Activated naive CD4-positive, alpha-beta T cell treated with anti-CD3 and anti-CD28 coated beads, Interleukin-2, amount 10 ng/mL, durations not matched to agents 7 days and 5 days (primary cell): Measurements from ENCODE around the gene HYAL2.

Source experiments
- CTCF ChIA-PET: fragments of 350-600 bp; sonication (Branson Sonifier 250); formaldehyde crosslinking; loops from one replicate; lab custom pipeline; 2021; ENCODE audit warnings: antibody characterized with exemption; lab: Charles Lee
- DNase-seq: peaks from one replicate; pipeline ENCODE4 v3.0.0-alpha.2; 2020
- H3K27ac Mint-ChIP-seq: one replicate; pipeline ENCODE4 v1.8.0; 2021; ENCODE audit warnings: mild to moderate bottlenecking, moderate library complexity, mixed read lengths
- H3K27me3 Mint-ChIP-seq: one replicate; pipeline ENCODE4 v1.8.0; 2021; ENCODE audit warnings: mild to moderate bottlenecking, mixed read lengths
- H3K36me3 Mint-ChIP-seq: one replicate; pipeline ENCODE4 v1.8.0; 2021; ENCODE audit warnings: mixed read lengths
- H3K4me1 Mint-ChIP-seq: one replicate; pipeline ENCODE4 v1.8.0; 2021; ENCODE audit warnings: mixed read lengths
- H3K4me3 Mint-ChIP-seq: one replicate; pipeline ENCODE4 v1.8.0; 2021; ENCODE audit warnings: mild to moderate bottlenecking, moderate library complexity, mixed read lengths
- H3K9me3 Mint-ChIP-seq: one replicate; pipeline ENCODE4 v1.8.0; 2021; ENCODE audit warnings: mixed read lengths

HYAL2 gene

DNA sequence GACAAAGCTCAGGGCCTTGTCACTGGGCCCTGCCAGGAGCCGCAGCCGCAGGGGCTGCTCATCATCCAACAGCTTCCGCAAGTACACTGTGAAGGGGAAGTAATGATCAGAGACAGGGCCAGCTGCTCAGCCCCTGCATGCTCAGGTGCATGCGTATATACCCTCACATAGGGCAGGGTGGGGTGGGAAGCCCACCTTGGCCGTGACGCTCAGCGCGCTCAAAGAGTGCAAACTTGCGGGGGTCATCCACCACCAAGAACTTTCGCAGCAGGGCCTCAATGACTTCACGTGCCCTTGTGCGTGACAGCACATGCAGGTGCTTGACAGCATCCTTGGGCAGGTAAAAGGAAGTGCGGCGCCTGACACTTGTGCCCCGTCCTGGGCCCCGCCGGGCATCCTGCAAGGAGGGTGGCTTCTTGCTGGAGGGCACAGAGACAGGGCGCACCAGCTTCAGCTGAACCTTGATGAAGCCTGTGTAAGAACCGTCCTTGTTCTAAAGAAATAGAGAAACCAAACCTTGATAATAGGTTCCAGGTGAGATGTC, 8.9 kb upstream of the HYAL2 start:
- H3K27ac Mint-ChIP-seq: no peak overlapping the region
- no peaks in the 10 kb centered on the region for H3K27me3 Mint-ChIP-seq
- DNase-seq: no peak
- no peak overlapping the region for H3K4me3 Mint-ChIP-seq
- H3K36me3 Mint-ChIP-seq: peaks cover 58% of the 10 kb centered on the region
- H3K4me1 Mint-ChIP-seq: peaks cover 58% of the 10 kb centered on the region
- CTCF ChIA-PET: no interaction called here
- no peaks in the 10 kb centered on the region for H3K9me3 Mint-ChIP-seq

DNA sequence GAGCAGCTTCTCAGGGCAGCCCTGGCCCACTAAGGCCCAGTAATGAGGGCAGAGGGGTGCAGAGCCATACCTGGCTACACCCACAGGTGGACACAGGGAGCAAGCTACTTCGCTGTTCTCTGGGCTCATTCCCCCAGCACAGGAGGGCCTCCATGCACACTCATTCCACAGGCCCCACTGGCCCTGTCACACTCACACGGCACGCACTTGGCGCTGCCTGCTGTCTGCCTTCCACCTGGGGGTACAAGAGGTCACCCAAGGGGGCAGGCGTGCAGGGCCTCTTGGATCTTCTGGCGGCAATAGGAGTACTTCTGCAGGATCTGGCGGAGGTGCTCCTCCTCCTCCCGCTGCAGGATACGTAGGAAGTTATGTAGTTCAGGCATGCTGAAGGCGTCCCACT, 7.8 kb upstream of the HYAL2 start:
- H3K4me3 Mint-ChIP-seq: no peak overlapping the region
- CTCF ChIA-PET: interaction anchor here (0.9 kb wide), 1 partner anchor 9 kb away, joined by 4 read pairs; no protein-coding TSS in a partner anchor
- no peak overlapping the region for H3K27ac Mint-ChIP-seq
- H3K4me1 Mint-ChIP-seq: peaks cover 50% of the 10 kb centered on the region
- no peaks in the 10 kb centered on the region for H3K27me3 Mint-ChIP-seq
- peaks cover 48% of the 10 kb centered on the region for H3K36me3 Mint-ChIP-seq
- no peaks in the 10 kb centered on the region for H3K9me3 Mint-ChIP-seq
- DNase-seq: no peak

DNA sequence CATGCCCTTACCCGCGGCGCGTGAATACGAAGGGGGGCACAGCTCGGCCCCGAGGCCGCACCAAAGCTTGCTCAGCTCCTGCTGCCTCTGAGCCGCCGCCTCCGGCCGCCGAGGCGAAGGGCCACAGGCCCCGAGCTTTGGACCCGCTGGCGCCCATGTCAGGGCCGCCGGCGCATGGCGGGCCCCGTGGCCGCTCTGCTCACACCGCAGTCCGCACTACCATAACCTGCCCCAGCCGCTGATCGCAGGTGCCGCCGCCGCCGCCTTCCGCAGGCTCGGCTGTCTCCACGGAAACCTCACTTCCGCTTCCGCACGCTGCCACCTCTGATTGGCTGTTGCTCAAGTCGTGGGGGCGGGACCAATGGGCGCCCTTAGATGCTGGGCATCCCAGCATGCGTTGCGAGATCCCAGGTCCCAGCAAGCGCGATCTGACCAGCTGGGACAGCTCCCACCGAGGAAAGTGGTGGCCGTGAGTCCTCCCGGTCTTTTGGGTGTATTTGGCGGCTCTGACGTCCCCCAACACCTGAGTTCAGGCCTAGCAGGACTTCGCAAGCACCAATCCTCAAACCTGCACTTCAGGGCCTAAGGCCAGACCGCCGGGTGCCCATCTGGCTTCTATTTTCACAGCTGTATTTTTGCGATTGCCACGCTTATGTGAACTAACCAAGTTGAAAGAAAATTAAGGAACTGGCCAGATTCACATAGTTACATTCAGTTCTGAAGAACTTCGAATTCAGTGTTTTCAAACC, 5.6 kb upstream of the HYAL2 start, which contains the start of gene TUSC2:
TUSC2 (minus strand) TSS at position 281 of the 749 bp plus-strand sequence; CDS start at position 157, 124 bp downstream.
- H3K36me3 Mint-ChIP-seq: peaks cover 35% of the 10 kb centered on the region
- peak within 1 kb of the TSS; percentile 93 for H3K4me3 Mint-ChIP-seq
- H3K9me3 Mint-ChIP-seq: no peaks in the 10 kb centered on the region
- peak; percentile 97 for DNase-seq
- no peaks in the 10 kb centered on the region for H3K27me3 Mint-ChIP-seq
- CTCF ChIA-PET: interaction anchor here (0.9 to 2.4 kb wide), 5 partner anchors 9 to 133 kb away, joined by 3 to 8 read pairs (median 3); partner anchors contain the start of gene HYAL1
- H3K27ac Mint-ChIP-seq: peak within 1 kb of the TSS; percentile 89
- peaks cover 36% of the 10 kb centered on the region for H3K4me1 Mint-ChIP-seq

DNA sequence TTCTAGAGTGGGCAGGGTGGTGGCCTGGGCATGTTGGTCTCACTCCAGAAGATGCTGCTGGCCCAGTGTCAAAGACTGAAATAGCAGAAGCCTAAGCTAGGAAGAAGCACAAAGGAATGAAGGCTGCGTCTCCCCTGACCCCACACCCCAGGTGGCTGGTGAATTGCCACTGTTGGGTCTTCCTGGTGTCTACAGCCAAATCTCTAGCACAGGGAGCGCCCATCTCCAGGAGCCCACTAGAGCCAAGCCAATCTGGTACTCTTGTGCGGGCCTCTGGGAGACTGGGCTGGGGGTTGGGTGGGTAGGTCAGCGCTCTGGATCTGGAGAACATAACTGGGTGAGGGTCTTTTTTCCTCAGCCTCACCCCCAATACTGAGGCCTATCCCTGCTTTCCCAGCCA, 4.6 kb upstream of the HYAL2 start:
- Mint-ChIP-seq H3K4me1 (peaks cover 31% of the 10 kb centered on the region), H3K4me3 (peak overlapping the region; percentile 93), H3K27ac (peak overlapping the region; percentile 52), H3K36me3 (peaks cover 28% of the 10 kb centered on the region), H3K27me3 (no peaks in the 10 kb centered on the region), H3K9me3 (no peaks in the 10 kb centered on the region)
- no peak for DNase-seq
- CTCF ChIA-PET: interaction anchor here (1.1 kb wide), 1 partner anchor 24 kb away, joined by 3 read pairs; the partner anchor contains the start of gene HYAL1

DNA sequence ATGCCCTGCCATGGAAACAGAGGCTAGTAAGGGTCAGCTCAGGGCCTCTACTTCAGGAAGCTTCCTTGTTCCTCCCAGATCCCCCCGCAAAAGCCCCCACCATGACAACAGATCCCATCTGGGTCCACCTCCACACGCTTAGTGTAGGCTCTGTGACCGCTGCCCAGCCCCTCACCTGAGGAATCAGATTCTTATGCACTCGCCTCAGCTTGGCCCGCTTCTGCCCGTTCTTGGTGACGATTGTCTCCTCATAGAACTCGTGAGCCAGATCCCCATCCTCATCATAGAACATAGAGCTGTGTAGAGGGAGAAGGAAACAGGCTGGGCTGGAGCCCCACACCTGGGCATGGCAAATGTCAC, 3.6 kb upstream of the HYAL2 start:
- no peak overlapping the region for H3K27ac Mint-ChIP-seq
- peaks cover 22% of the 10 kb centered on the region for H3K36me3 Mint-ChIP-seq
- no peak for DNase-seq
- CTCF ChIA-PET: no interaction called here
- H3K27me3 Mint-ChIP-seq: no peaks in the 10 kb centered on the region
- peaks cover 29% of the 10 kb centered on the region for H3K4me1 Mint-ChIP-seq
- H3K4me3 Mint-ChIP-seq: peak overlapping the region; percentile 93
- no peaks in the 10 kb centered on the region for H3K9me3 Mint-ChIP-seq

DNA sequence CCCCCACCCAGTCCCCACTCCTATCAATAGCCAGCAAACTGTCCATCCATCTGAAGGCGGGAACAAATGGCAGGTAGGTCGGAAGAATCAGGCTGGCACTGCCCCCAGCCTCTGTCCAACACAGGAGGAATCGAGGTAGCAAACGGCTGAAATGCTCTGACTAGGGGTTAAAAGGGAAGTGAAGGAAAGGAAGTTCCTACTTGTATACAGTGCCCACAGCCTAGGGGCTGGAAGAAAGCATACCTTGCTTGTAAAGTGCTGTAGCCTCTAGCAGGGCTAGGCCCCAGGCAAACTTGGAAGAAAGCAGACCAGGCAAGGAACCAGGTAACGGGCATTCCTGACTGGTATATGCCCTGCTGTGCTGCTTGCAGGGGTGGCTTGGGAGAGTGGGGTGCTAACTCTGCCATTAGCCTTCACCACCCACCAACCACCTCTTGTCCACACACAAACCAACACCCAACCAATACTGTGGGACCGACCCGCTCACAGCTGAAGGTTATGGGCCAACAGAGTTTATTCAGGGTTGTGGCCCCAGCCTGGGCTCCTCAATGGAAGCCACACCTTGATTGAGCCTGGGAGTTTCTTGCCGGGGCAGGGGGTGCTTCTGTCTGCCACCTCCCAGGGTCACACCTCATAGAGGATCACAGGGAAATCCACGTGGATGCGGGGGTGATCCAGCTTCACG, 3.1 kb upstream of the HYAL2 start:
- no peak for DNase-seq
- H3K36me3 Mint-ChIP-seq: peaks cover 17% of the 10 kb centered on the region
- CTCF ChIA-PET: interaction anchor here (1.4 to 3.5 kb wide), 4 partner anchors 11 to 51 kb away, joined by 3 to 15 read pairs (median 14); partner anchors contain the start of genes CYB561D2 and NPRL2
- no peaks in the 10 kb centered on the region for H3K27me3 Mint-ChIP-seq
- peak overlapping the region; percentile 93 for H3K4me3 Mint-ChIP-seq
- peaks cover 30% of the 10 kb centered on the region for H3K4me1 Mint-ChIP-seq
- no peaks in the 10 kb centered on the region for H3K9me3 Mint-ChIP-seq
- H3K27ac Mint-ChIP-seq: no peak overlapping the region

DNA sequence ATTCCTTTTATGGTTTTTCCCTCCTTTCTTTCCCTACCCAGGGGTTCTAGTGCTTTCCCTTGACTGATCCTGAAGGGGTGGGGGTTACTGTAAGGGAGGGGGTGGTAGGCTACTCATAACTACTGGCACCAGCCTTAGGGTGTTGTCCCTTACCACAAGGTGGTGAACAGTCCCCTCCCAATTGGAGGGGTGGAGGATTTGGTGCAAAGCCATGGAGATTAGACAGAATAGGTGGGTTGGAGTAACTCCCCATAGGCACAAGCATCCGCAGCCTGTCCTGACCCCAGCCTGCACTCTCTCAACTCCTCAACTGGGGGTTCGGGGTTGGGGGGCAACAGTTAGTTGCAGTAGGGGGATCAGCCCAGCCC, 2.6 kb upstream of the HYAL2 start:
- H3K27ac Mint-ChIP-seq: no peak overlapping the region
- peaks cover 33% of the 10 kb centered on the region for H3K4me1 Mint-ChIP-seq

DNA sequence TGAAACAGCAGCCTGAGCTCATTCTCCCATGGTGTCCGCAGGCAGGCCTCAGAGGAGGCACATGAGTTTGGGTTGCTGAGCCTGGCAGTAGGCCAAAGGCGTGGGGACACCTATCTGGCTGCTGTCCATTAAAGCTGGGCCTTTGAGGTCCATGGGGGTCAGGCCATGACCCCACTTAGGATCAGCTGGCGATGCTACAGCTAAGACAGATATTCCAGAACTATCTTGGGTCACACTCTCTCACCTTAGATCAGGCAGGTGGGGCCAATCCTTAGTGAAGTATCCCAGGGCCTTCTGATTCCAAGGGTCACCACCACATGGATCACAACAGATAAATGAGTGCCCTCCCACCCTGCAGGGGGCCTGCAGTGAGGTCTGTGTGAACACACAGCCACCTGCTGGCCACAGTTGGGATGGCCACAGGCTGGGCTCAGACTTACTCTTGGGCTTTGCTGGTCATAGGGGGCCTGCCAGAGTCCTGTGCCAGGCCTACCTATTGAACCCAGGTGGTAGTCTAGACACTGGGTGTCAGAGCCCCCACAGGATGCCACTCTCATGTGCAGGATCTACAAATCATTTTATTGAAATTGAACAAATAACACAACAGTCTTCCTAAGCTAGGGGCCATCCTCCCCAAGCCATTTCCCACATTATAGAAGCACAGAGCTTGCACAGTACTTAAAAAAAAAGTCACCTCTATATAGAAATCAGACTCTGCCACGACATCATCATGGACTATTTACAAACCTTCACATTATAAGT, 2.0 kb upstream of the HYAL2 start:
- no peaks in the 10 kb centered on the region for H3K27me3 Mint-ChIP-seq
- CTCF ChIA-PET: interaction anchor here (0.8 to 3.5 kb wide), 19 partner anchors 10 to 133 kb away, joined by 3 to 40 read pairs (median 5); partner anchors contain the start of genes CYB561D2, GNAT1, HYAL1 and HYAL3
- H3K4me3 Mint-ChIP-seq: peak overlapping the region; percentile 2
- peak; percentile 78 for DNase-seq
- H3K4me1 Mint-ChIP-seq: peaks cover 38% of the 10 kb centered on the region
- H3K9me3 Mint-ChIP-seq: no peaks in the 10 kb centered on the region
- peaks cover 7% of the 10 kb centered on the region for H3K36me3 Mint-ChIP-seq
- H3K27ac Mint-ChIP-seq: no peak overlapping the region

More for the DNA sequence above, 2.6 kb upstream of the HYAL2 start:
- CTCF ChIA-PET: interaction anchor here (1.0 to 3.5 kb wide), 11 partner anchors 10 to 134 kb away, joined by 3 to 40 read pairs (median 8); partner anchors contain the start of genes CYB561D2, GNAT1, HYAL3 and NAA80
- no peak for DNase-seq
- no peaks in the 10 kb centered on the region for H3K27me3 Mint-ChIP-seq
- H3K4me3 Mint-ChIP-seq: no peak overlapping the region
- no peaks in the 10 kb centered on the region for H3K9me3 Mint-ChIP-seq
- H3K36me3 Mint-ChIP-seq: peaks cover 13% of the 10 kb centered on the region

DNA sequence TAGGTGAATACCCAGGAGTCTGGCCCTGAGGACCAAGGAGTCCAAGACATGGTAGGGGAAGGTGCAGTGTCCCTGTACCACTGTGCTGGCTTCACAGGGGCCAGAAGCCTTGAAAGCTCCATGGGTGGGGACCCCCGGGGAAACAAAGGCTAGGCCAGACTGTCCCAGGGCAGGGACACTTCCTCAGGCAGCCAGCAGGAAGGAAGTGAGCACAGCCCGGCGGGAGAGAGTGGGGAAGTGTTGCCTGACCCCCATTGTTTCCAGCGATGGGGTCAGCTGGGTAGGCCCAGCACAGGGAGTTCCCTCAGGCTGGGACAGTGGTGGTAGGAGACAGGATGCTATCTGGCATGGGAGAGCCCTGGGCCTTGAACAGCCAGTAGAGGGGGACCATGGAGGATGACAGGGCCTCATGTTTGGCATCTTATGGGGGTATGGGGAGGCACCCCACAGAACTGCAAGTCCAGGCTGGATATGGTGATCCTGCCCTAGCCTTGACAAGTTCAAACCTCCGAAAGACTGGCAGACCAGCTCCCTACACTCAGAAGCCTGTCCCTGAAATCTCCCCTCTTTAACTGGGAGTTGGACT, 1.2 kb upstream of the HYAL2 start:
- no peak overlapping the region for H3K4me3 Mint-ChIP-seq
- H3K36me3 Mint-ChIP-seq: peaks cover 5% of the 10 kb centered on the region
- DNase-seq: no peak
- no peak overlapping the region for H3K27ac Mint-ChIP-seq
- CTCF ChIA-PET: interaction anchor here (0.8 to 3.5 kb wide), 19 partner anchors 8 to 132 kb away, joined by 3 to 40 read pairs (median 5); partner anchors contain the start of genes CYB561D2, GNAT1, HYAL1 and HYAL3
- H3K27me3 Mint-ChIP-seq: no peaks in the 10 kb centered on the region
- peaks cover 44% of the 10 kb centered on the region for H3K4me1 Mint-ChIP-seq
- no peaks in the 10 kb centered on the region for H3K9me3 Mint-ChIP-seq

DNA sequence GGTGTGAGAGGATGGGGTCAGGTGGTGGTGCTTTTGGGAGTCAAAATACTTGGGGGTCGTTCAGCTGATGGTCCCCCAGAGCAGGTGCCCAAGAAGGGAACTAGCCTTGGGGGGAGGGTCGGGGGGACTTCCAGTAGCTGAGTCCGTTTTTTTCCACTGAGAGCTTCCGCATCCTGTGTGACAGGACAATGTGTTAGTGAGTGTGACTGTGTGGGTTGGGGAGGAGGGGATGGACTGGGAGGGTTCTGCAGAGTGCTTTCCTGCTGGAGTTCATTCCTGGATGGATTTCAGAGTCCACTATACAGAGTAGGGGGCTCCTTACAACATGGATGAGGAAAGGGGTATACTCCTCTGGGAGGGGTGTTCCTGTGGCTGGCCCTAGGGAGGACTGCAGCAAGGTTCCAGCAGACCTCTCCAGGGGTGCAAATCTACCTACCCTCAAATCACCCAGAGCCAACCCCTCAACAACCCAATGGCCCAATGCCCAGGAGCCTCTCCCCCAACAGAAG, 601 bp upstream of the HYAL2 start:
- CTCF ChIA-PET: interaction anchor here (1.0 to 3.5 kb wide), 6 partner anchors 9 to 51 kb away, joined by 3 to 40 read pairs (median 10); partner anchors contain the start of genes HYAL3 and NAA80
- Mint-ChIP-seq H3K27me3 (no peaks in the 10 kb centered on the region), H3K9me3 (no peaks in the 10 kb centered on the region), H3K36me3 (peaks cover 5% of the 10 kb centered on the region), H3K4me3 (peak overlapping the region; percentile 33), H3K4me1 (peaks cover 44% of the 10 kb centered on the region), H3K27ac (peak overlapping the region; percentile 19)
- DNase-seq: no peak

DNA sequence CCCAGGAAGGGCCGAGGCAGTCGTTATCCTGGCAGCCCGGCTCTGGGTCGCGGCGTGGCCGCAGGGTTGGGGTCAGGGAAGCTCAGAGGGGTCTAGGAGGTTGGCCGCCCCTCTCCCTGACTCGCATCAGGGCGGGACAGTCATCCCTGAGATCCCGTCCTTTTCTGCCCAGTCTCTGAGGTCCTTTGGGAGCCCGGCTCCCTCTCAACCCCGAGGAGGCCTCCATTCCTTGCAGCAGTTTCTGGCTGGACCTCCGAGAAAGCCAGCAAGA, 495 bp downstream of the HYAL2 start:
- Mint-ChIP-seq H3K4me1 (peaks cover 44% of the 10 kb centered on the region), H3K27ac (no peak overlapping the region), H3K9me3 (no peaks in the 10 kb centered on the region), H3K36me3 (peaks cover 5% of the 10 kb centered on the region), H3K4me3 (peak overlapping the region; percentile 72), H3K27me3 (no peaks in the 10 kb centered on the region)
- CTCF ChIA-PET: interaction anchor here (1.3 to 3.5 kb wide), 4 partner anchors 8 to 31 kb away, joined by 3 to 15 read pairs (median 6); partner anchors contain the start of genes HYAL3 and NAA80
- no peak for DNase-seq

DNA sequence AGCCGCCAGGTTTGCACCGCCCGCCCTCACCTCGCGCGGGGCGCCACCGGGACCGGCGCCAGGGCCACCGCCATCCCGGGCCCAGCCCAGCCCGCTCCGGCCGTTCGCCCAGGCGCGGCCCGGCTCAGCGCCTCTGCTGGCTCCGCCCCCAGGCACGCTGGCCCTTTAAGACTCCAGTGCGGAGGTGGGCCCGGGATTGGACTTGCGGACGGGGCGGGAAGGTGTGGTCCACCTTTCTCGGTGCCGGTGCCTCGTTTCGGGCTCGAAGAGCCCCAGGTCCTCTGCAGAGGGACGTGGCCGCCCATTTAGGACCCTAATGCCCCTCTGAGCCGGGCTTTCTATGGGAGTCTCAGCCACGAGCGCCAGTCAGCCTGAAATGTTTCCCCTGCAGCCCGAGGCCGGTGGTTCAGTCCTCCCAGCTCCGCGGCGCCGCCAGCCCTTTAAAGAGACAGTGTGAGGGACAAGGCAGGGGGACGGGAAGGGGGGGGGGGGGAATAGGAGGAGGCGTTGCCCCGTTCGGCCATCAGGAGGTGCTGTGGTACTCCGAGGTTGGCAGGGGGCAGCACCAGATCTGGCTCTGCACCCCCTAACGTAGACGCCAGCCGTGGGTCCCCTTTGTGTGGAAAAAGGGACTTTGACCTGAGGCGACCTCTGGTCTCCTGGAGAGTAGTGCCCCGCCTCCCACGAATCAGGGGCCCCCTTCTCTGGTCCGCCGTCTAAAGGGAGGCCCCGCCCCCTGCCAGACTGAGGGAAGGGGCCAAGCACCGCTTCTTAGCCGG, 1.0 kb downstream of the HYAL2 start:
- H3K4me1 Mint-ChIP-seq: peaks cover 45% of the 10 kb centered on the region
- CTCF ChIA-PET: interaction anchor here (0.7 to 3.5 kb wide), 4 partner anchors 7 to 30 kb away, joined by 3 to 15 read pairs (median 6); partner anchors contain the start of genes HYAL3 and NAA80
- H3K9me3 Mint-ChIP-seq: no peaks in the 10 kb centered on the region
- peak; percentile 90 for DNase-seq
- H3K36me3 Mint-ChIP-seq: peaks cover 5% of the 10 kb centered on the region
- H3K4me3 Mint-ChIP-seq: peak overlapping the region; percentile 72
- peak overlapping the region; percentile 91 for H3K27ac Mint-ChIP-seq
- H3K27me3 Mint-ChIP-seq: no peaks in the 10 kb centered on the region
